GM19397 (cell line): ENCODE results near the gene UNC45A.
A peak's percentile ranks its signal among the peaks of the same experiment; 100 is the strongest.
"Not testable (repeated sequence)": the region's sequence is repeated elsewhere in the genome, so short reads cannot be mapped to it uniquely, and the experiment has no call there.

Source experiments
- ATAC-seq: cut with Tn5 transposase; IDR thresholded peaks from one replicate; pipeline ENCODE4 v1.9.1; 2021; ENCODE audit warnings: mild to moderate bottlenecking, moderate library complexity; ENCODE audit not compliant: unreplicated experiment

UNC45A gene

DNA sequence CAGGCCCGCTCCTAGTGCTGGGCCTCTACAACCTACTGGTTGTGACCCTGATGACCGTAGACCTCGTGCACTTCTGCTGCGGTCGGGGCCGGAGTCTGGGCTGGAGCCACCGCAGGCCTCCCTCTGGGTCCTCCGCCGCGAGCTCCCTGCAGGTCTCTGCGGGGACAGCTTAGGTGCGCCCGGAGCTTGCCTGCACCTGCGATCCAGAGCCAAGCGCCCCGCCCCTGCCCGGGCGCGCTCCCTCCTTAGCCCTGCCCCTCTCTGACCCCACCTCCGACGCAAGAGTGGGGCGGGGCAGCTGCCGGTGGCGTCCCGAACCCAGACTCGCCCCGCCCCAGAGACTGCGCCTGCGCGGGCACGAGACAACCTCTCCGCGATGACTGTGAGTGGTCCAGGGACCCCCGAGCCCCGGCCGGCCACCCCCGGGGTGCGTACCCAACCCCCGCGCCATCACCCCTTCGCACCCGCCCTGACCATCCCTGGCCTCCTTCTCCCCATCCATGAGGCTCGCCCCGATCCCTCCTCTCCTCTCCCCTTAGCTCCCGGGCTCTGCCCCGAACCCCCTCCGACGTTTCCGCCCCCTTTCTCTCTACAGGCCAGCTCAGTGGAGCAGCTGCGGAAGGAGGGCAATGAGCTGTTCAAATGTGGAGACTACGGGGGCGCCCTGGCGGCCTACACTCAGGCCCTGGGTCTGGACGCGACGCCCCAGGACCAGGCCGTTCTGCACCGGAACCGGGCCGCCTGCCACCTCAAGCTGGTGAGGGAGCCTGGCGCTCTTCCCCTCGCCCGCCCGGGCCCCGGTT is at the start of gene UNC45A:
Gene UNC45A, plus strand, starts transcription at position 337 of the 803 bp plus-strand sequence. Its CDS starts 40 bp downstream, at position 377.
- ATAC-seq = peak; percentile 61

DNA sequence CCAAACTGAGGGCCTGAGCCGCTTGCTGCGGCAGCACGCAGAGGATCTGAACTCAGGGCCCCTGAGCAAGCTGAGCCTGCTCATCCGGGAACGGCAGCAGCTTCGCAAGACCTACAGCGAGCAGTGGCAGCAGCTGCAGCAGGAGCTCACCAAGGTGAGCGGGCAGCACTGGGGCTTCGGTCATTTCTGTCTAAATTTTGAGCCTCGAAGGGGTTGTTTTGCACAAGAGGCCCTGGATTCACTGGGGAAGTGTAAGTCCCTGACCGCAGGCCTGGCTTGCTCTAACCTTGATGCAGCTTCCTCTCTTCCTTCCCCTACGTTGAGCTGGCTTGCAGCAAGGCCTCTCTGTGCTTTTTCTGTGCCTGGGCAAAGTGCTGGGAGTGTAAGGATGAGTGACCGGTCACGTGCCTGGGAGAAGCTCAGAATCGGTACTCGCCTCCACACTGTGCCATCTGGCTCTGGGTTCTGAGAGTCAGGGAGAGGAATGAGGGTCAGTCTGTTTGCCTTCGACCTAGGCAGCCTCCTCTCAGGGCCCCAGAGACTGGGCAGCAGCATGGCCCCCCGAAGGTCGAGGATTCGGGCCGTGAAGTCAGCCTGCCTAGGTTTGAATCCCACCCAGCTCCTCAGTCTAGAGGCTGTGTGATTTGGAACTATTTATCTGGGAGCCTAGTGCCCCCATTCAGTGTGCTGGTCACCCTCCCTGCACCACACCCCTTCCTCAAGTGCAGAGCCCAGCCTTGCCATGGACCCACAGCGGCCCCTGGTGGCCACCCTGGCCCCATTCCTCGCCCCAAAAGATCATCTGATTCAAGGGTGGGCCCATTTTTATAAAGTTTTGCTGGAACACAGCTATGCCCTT is 49.4 kb upstream of the UNC45A start:
- peak; percentile 40 for ATAC-seq

- no peak for ATAC-seq
These were observed 48.8 kb upstream of the UNC45A start for GRCh38 chr15:90886291-90886614.

DNA sequence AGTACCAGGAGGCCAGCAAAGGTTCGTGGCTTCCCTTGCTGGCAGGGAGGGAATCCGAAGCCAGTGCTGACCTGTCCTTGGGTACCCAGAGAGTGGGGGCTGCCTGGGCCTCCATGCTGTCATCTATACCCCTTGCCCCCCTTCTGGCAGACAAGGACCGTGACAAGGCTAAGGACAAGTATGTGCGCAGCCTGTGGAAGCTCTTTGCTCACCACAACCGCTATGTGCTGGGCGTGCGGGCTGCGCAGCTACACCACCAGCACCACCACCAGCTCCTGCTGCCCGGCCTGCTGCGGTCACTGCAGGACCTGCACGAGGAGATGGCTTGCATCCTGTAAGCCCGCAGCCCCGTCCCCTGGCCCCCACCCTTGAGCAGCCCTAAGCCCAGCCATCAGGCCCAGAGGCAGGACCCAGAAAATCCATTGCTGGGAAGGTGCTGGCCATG is 48.0 kb upstream of the UNC45A start:
- no peak for ATAC-seq

- ATAC-seq = no peak
These were observed 45.8 kb upstream of the UNC45A start for GRCh38 chr15:90889313-90889730.

DNA sequence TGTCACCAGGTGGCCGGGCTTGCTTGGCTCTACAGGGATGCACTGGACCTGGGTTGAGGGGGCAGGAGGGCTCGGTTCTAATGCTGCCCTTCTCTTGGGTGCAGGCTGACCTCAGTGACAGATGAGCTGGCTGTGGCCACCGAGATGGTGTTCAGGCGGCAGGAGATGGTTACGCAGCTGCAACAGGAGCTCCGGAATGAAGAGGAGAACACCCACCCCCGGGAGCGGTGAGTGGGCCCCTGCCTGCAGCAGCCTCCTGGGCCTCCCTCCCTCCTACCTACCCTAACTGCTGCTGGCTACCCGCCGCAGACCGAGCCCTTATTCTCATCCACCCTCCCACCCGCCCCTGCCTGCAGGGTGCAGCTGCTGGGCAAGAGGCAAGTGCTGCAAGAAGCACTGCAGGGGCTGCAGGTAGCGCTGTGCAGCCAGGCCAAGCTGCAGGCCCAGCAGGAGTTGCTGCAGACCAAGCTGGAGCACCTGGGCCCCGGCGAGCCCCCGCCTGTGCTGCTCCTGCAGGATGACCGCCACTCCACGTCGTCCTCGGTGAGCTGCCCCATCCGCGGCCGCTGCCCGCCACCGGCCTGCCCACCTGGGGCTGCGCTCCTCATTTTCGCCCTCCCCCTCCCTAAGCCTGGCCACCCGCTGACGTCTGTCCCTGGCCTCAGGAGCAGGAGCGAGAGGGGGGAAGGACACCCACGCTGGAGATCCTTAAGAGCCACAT is 45.2 kb upstream of the UNC45A start:
- no peak for ATAC-seq

DNA sequence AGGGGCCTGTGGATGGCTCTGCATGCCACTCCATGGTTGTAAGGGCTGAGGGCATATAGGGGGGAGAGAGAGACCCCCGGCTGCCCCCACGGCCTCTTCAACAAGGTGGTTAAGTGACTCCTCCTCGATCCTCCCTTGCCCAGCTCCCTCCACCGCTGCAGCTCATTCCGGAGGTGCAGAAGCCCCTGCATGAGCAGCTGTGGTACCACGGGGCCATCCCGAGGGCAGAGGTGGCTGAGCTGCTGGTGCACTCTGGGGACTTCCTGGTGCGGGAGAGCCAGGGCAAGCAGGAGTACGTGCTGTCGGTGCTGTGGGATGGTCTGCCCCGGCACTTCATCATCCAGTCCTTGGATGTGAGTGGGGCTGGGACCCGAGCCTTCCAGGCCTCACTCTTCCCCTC is 44.2 kb upstream of the UNC45A start:
- no peak for ATAC-seq

- no peak for ATAC-seq
These were observed 43.6 kb upstream of the UNC45A start for GRCh38 chr15:90891346-90891949.

DNA sequence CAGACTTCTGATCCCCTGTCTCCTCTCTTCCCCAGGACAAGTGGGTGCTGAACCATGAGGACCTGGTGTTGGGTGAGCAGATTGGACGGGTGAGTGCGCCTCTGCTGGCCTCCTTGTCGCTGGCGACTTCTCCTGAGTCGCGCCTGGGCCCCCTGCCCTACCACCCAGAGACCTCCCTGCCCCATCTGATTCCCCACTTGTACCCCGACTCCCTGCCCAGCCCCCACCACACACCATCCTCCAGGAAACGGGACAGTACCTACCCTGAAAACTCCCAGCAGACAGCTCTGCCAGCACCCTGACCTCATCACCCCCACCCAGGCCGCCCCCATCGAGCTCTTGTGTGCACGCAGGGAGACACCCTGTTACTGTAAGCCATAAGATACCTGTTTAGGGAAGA is 43.1 kb upstream of the UNC45A start:
- no peak for ATAC-seq

DNA sequence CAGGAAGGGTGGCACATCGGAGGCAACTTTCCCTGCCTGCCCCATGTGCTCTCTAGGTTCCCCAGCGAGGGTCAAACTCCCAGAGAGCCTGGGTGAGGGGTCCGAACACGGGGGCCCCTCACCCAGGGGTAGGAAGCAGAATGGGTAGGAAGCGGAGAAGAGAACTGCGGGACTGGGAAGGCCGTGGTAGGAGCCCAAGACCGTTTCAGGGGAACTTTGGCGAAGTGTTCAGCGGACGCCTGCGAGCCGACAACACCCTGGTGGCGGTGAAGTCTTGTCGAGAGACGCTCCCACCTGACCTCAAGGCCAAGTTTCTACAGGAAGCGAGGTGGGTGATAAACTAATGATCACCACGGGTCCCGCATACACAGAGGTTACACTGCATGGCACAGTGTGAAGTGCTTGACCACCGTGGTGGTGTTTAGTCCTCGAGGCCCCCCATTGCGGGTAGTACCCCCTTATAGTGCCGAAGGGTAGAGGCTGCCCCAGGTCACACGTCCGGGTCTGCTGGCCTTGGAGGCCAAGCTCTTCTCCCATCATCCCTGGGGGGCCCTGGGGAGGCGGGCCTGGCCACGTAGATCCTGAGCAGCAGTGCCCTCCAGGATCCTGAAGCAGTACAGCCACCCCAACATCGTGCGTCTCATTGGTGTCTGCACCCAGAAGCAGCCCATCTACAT is 42.4 kb upstream of the UNC45A start:
- ATAC-seq = no peak

GRCh38 chr15:90893175-90894090 is 41.7 kb upstream of the UNC45A start:
- ATAC-seq = no peak

DNA sequence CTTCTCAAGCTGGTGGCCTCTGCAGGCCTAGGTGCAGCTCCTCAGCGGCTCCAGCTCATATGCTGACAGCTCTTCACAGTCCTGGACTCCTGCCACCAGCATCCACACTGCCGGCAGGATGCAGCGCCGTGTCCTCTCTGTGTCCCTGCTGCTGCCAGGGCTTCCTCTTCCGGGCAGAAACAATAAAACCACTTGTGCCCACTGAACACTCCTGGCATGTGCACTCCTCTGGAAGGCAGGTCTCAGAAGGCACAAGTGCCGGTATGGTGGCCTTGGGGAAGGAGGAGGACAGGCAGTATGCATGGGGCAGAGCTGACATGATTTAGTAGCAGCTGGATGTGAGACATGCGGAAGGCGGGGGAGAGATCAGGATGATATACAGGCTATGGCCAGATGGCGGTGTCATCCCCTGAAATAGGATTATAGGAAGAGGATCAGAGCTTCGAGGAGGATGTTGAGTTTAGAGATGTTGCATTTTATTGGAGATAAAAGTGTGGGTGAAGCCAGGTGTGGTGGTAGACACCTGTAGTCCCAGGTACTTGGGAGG is 39.4 kb upstream of the UNC45A start:
- ATAC-seq = no peak

- ATAC-seq = not testable (repeated sequence)
These were observed 37.9 kb upstream of the UNC45A start for GRCh38 chr15:90897131-90897655.

DNA sequence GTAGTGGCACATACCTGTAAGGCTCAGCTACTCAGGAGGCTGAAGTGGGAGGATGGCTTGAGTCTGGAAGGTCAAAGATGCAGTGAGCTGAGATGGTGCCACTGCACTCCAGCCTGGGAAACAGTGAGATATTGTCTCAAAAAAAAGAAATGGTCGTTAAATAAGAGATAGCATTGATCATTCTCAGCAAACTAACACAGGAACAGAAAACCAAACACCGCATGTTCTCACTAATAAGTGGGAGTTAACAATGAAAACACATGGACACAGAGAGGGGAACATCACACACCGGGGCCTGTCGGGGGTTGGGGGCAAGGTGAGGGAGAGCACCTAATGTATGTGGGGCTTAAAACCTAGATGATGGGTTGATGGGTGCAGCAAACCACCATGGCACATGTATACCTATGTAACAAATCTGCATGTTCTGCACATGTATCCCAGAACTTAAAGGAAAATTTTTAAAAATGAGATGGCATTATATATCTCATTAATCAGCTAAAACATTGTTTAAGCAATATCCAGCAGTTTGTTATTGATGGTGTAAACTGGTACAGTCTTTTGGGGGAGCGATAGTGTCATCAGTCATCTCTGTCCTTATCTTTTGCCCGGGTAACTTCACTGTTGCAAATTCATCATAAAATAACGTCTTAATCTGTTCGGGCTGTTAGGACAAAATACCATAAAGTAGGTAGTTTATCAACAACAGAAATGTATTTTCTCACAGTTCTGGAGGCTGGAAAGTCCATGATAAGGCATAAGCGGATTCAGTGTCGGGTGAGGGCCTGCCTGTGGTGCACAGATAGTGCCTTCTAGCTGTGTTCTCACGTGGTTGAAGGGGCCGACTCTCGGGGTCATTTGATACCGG is 33.7 kb upstream of the UNC45A start:
- ATAC-seq = no peak

- peak; percentile 70 for ATAC-seq
These were observed 32.8 kb upstream of the UNC45A start for GRCh38 chr15:90902040-90902839.

GRCh38 chr15:90902840-90903732 is 32.0 kb upstream of the UNC45A start, which contains the start of gene MAN2A2:
Gene MAN2A2 (plus strand): TSS chr15:90903302. CDS start chr15:90904208, 906 bp downstream.
- ATAC-seq = peak; percentile 42
